T47D (cell line): ENCODE measurements around the gene CFAP70.
"Not testable (repeated sequence)": the region's sequence is repeated elsewhere in the genome, so short reads cannot be mapped to it uniquely, and the experiment has no call there.

Experiments used
- DNase-seq, 2 experiments: peaks; one replicate each; pipeline versions ENCODE4 v3.0.0 to v3.0.0-alpha.2; 2011 to 2012; ENCODE audit warnings: low read depth in 1 of 2, low spot score in 1 of 2
- JUND ChIP-seq: IDR thresholded peaks from 2 replicates; pipeline ENCODE4 v1.6.1; 2012; ENCODE audit warnings: low read depth
- in situ Hi-C: cut with HindIII; loops from 2 replicates; pipeline ENCODE4 v1.10.0; 2016; ENCODE audit warnings: low sequenced_read_pairs, low pct_unique_long_range_greater_than_20kb

Gene CFAP70

DNA sequence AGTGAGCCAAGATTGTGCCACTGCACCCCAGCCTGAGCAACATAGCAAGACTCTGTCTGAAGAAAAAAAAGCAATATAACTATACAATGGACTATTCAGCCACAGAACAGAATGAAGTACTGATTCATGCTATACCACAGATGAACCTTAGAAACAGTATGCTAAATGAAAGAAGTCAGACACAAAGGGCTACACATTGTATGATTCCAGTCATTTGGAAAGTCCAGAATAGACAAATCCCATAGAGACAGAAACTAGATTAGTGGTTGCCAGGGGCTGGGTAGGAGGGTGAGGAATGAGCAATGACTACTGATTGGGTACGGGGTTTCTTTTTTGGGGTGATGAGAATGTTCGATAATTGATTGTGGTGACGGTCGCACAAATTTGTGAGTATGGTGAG, 9.6 kb upstream of the CFAP70 start:
- DNase-seq: no peak
- in situ Hi-C loops: no loop called here
- TF ChIP-seq JUND: no peak

DNA sequence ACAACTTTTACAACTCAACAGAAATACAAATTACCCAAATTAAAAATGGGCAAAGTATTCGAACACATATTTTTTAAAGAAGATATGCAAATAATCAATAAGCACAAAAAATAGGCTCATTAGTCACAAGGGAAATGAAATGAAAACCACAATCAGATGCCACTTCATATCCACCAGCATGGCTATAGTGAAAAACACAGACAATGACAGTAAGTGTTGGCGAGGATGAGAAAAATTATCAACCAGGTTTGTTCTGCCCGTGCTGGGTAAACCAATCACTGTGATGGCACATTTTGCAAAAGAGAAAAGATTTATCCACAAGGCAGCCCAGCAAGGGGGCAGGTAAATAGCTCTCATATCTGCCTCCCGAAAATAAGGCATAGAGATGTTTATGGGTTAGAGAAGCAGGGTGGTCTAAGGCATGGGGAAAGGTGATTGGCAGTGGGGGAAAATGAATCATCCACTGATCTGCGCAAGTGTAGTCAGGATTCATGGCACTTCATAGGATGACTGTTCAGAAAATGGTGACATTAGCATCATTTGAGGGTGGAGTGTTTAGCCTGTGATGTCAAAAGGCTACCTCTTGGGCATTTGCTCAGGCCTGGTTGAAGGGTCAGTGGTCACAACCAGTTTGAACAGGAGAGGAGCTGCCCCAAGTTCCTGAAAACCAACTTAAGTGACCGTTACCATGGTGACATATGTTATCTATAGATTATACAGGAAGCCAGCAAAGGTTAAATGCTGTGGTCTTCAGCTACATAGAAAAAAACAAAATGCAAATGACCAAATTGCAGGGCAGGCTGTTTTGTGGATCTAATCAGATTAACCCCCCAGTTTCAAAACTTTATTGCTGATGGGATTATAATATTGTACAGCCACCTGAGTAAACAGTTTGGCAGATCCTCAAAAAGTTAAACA, 8.0 kb upstream of the CFAP70 start:
- no peak for DNase-seq
- TF ChIP-seq JUND: no peak
- in situ Hi-C loops: no loop called here

DNA sequence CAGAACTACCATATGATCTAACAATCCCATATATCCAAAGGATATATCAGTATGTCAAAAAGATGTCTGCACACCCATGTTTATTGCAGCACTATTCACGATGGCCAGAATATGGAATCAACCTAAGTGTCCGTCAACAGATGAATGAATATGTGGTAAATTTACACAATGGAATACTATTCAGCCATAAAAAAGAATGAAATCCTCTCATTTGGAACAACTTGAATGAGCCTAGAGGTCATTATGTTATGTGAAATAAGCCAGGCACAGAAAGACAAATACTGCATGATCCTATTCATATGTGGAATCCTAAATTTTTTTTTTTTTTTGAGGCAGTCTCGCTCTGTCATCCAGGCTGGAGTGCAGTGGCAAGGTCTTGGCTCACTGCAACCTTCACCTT, 6.3 kb upstream of the CFAP70 start:
- in situ Hi-C loops: no loop called here
- no peak for TF ChIP-seq JUND

DNA sequence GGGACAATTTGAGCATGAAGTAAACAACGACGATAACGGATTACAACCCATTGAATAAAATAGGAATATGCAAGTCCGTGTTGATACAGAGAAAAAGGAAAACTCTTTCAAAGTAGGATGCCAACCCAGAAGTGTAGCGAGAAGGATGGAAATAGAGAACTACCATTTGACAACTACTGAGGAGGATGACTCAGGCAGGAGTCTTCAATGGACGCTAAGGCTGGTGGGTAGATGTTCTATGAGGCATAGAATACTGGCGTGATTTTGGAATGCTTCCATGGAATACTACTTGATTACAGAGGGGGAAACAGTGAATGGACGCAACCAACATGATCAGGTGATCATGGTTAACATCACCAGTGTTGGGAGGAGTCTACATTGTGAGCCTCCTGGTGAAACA, 828 bp upstream of the CFAP70 start:
- in situ Hi-C loops: no loop called here
- DNase-seq: no peak
- no peak for TF ChIP-seq JUND

More for the DNA sequence above, 6.3 kb upstream of the CFAP70 start:
- no peak for DNase-seq

DNA sequence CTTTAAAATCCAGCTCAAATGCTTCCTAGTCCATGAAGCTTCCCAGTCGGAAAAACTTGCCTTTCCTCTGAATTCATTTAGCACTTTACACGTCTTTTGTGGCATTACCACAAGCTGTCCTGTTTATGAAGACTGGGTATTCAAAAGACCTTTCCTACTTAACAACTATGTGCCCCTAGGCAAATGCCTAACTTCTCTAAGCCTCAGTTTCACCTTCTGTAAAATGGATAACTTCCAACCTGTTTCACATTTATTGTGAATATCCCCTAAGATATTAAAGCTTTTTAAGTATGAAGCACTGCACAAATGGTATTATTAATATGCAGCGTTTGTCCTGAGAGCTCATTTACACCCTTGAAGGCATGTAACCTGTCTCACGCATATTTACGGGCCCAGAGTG, 843 bp downstream of the CFAP70 start:
- in situ Hi-C loops: no loop called here
- DNase-seq: no peak
- no peak for TF ChIP-seq JUND

DNA sequence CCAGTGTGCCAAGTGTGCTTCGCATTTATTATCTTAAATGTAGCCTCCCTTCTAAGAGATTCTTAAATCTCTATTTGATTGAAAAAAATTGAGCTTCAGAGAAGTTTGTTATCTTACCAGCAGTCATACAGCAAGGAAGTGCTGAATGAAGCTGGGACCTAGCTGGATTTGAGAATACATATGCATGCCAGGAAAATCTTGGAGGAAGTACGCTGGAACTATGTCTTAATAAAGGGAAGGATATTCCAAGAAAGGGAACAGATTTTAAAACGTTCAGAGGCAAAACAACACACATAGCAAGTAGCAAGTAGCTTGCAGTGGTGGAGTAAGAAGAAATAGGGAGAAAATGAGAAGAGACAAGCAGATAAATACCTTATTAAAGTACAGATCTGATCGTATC, 1.5 kb downstream of the CFAP70 start:
- DNase-seq: no peak
- in situ Hi-C loops: no loop called here
- no peak for TF ChIP-seq JUND

DNA sequence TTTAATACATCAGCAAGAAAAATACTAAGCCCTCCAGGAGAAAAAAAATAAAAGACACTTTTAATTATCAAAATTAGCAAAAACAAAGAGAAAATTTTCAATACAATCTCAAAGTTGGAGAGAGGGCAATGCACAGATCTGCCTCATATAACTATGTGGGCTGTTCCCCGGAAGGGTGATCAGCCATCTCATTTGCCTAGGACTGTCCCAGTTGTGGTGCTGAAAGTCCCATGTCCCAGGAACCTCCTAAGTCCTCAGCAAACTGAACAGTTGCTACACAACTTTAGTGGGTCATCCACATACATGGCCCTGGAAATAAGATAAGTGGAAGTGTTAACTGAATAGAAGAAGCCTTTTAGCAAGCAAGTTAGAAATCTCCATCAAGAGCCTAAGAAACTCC, 14.4 kb downstream of the CFAP70 start:
- in situ Hi-C loops: no loop called here
- no peak for TF ChIP-seq JUND
- no peak for DNase-seq

DNA sequence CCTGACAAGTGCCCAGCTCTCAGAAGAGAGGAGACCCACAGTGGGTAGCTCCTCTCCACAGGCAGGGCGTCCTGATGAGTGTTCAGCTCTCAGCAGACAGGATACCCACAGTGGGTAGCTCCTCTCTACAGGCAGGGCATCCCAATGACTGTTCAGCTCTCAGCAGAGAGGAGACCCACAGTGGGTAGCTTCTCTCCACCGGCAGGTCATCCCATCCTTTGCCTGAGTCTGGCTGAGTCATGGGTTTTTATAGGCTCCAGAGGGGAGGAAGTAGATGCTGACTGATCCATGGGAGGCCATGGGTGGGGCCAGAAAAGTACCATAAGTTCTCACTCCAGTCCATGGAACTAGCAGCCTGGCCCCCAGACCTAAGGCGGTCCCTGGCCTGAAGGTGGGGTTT, 18.5 kb downstream of the CFAP70 start:
- in situ Hi-C loops: no loop called here
- TF ChIP-seq JUND: no peak
- no peak for DNase-seq

DNA sequence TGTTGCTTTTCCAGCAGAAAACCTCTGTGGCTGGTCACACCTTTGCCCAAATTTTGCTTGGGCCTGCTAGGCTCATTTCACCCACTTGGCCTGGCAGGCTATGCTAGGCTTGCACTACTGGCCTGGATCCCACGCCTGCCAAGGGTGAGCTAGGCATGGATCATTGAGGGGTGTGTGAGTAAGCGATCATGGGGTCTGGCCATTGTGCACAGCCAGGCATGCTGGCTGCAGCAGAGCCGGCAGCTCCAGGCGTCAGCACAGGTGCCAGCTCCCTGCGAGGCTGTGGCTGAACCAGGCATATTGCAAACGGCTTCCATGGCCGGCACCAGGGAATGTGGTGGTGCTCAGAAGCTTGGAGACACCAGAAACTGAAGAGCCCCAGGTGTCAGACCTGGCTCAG, 19.2 kb downstream of the CFAP70 start:
- DNase-seq: no peak
- no peak for TF ChIP-seq JUND
- in situ Hi-C loops: no loop called here

DNA sequence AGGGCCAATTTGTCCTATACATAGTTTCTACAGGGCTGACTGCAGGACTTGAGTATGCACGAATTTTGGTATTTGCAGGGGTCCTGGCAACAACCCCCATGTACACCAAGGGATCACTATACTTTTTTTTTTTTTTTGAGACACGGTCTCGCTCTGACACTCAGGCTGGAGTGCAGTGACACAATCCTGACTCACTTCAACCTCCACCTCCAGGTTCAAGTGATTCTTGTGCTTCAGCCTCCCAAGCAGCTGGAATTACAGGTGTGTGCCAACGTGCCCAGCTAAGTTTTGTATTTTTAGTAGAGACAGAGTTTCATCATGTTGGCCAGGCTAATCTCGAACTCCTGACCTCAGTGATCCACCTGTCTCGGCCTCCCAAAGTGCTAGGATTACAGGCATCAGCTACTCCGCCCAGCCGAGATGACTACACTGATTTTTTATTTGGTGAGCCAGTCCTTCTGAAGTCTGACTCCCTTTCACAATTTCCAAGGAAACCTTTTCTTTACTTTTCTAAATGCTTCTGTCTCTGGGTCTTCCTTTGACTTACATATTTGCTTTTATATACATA, 19.8 kb downstream of the CFAP70 start:
- no peak for TF ChIP-seq JUND
- DNase-seq: no peak
- in situ Hi-C loops: no loop called here

DNA sequence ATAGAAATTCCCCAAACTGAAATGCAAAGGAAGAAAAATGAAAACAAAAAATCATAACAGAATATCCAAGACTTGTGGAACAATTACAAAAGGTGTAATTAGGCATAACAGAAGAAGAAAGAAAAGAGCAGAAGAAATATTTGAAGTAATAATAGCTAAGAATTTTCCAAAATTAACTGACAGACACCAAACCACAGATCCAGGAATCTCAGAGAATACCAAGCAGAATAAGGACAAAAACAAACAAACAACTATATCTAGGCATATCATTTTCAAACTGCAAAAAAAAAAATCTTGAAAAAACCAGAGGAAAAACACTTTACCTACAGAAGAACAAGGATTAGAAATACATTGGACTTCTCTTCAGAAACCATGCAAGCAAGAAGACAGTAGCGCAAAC, 25.5 kb downstream of the CFAP70 start:
- no peak for DNase-seq
- no peak for TF ChIP-seq JUND
- in situ Hi-C loops: no loop called here

DNA sequence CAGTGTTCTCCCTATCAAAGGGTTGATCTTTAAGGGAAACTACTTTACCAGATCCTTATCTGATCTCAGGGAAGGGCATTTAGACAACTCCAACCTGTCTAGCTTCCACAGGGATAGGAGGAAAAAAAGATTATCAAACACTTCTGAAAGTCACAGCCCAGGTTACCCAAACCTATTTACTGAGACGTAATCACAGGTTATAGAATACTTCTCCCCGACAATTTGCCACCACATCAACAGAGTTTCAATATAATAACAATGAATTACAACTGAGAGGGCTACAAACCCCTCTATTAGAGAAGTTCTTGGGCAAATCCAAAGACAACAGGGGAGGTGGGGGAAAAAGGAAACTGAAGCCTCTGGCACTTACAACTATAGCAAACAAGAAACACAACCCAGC, 26.3 kb downstream of the CFAP70 start:
- in situ Hi-C loops: no loop called here
- no peak for TF ChIP-seq JUND
- DNase-seq: no peak

DNA sequence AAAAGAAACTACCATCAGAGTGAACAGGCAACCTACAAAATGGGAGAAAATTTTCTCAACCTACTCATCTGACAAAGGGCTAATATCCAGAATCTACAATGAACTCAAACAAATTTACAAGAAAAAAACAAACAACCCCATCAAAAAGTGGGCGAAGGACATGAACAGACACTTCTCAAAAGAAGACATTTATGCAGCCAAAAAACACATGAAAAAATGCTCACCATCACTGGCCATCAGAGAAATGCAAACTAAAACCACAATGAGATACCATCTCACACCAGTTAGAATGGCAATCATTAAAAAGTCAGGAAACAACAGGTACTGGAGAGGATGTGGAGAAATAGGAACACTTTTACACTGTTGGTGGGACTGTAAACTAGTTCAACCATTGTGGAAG, 30.1 kb downstream of the CFAP70 start:
- in situ Hi-C loops, DNase-seq: not testable (repeated sequence)

DNA sequence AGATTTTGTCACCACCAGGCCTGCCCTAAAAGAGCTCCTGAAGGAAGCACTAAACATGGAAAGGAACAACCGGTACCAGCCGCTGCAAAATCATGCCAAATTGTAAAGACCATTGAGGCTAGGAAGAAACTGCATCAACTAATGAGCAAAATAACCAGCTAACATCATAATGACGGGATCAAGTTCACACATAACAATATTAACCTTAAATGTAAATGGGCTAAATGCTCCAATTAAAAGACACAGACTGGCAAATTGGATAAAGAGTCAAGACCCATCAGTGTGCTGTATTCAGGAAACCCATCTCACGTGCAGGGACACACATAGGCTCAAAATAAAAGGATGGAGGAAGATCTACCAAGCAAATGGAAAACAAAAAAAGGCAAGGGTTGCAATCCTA, 33.4 kb downstream of the CFAP70 start:
- DNase-seq, in situ Hi-C loops: not testable (repeated sequence)

DNA sequence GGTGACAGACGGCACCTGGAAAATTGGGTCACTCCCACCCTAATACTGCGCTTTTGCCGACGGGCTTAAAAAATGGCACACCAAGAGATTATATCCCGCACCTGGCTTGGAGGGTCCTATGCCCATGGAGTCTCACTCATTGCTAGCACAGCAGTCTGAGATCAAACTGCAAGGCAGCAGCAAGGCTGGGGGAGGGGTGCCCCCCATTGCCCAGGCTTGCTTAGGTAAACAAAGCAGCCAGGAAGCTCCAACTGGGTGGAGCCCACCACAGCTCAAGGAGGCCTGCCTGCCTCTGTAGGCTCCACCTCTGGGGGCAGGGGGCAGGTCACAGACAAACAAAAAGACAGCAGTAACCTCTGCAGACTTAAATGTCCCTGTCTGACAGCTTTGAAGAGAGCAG, 35.1 kb downstream of the CFAP70 start:
- in situ Hi-C loops, DNase-seq: not testable (repeated sequence)
